GM06990 (cell line): ENCODE measurements around the gene BAZ1B.
"Not testable (repeated sequence)": the region's sequence is repeated elsewhere in the genome, so short reads cannot be mapped to it uniquely, and the experiment has no call there.

Experiments used
- DNase-seq: peaks from one replicate; pipeline ENCODE4 v3.0.0-alpha.2; 2011; ENCODE audit not compliant: insufficient read length; ENCODE audit errors: extremely low read depth
- H3K27me3 ChIP-seq: replicated peaks from 2 replicates; pipeline ENCODE4 v1.6.0; 2011; ENCODE audit warnings: low read length; ENCODE audit not compliant: control insufficient read depth, insufficient read depth
- H3K36me3 ChIP-seq: 2 replicates; pipeline ENCODE4 v1.5.1; 2011; ENCODE audit warnings: low read length; ENCODE audit not compliant: control insufficient read depth, insufficient read depth
- H3K4me3 ChIP-seq: replicated peaks from 2 replicates; pipeline ENCODE4 v1.5.1; 2011; ENCODE audit warnings: low read depth, mild to moderate bottlenecking, control low read depth, low read length
- TF ChIP-seq, protein P1 (sequence below): IDR thresholded peaks from 2 replicates; pipeline ENCODE4 v1.5.1; 2011; ENCODE audit warnings: low read length, control low read depth, mild to moderate bottlenecking, inconsistent platforms; ENCODE audit not compliant: insufficient read depth, poor library complexity, severe bottlenecking

BAZ1B gene

DNA sequence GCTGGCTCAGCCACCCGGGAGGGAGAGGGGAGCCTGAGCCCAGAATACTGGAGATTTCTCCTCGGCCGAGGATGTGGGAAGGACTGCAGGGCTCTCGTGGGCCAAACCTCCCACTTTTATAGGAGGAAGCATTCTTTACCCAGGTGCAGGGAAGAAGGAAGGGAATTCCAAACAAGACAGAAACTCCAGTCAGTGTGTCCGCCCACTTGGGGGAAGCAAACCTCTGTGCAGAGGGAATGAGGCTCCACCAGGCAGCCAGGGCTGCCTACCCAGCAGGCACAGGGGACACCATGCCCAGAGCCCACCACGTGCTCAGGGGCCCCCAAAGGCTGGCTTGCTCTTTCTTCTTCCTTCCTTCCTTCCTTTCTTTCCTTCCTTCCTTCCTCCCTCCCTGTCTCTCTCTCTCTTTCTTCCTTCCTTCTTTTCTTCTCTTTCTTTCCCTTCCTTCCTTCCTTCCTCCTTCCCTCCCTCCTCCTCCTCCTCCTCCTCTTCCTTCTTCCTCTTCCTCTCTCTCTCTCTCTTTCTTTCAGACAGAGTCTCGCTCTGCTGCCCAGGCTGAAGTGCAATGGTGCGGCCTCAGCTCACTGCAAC lies 103.9 kb downstream of the BAZ1B start:
- TF ChIP-seq, protein P1, sequence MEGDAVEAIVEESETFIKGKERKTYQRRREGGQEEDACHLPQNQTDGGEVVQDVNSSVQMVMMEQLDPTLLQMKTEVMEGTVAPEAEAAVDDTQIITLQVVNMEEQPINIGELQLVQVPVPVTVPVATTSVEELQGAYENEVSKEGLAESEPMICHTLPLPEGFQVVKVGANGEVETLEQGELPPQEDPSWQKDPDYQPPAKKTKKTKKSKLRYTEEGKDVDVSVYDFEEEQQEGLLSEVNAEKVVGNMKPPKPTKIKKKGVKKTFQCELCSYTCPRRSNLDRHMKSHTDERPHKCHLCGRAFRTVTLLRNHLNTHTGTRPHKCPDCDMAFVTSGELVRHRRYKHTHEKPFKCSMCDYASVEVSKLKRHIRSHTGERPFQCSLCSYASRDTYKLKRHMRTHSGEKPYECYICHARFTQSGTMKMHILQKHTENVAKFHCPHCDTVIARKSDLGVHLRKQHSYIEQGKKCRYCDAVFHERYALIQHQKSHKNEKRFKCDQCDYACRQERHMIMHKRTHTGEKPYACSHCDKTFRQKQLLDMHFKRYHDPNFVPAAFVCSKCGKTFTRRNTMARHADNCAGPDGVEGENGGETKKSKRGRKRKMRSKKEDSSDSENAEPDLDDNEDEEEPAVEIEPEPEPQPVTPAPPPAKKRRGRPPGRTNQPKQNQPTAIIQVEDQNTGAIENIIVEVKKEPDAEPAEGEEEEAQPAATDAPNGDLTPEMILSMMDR, result no peak
- Histone ChIP-seq H3K27me3 (no peaks in the 10 kb centered on the region), H3K36me3 (no peaks in the 10 kb centered on the region), H3K4me3 (no peak overlapping the region)
- no peak for DNase-seq

DNA sequence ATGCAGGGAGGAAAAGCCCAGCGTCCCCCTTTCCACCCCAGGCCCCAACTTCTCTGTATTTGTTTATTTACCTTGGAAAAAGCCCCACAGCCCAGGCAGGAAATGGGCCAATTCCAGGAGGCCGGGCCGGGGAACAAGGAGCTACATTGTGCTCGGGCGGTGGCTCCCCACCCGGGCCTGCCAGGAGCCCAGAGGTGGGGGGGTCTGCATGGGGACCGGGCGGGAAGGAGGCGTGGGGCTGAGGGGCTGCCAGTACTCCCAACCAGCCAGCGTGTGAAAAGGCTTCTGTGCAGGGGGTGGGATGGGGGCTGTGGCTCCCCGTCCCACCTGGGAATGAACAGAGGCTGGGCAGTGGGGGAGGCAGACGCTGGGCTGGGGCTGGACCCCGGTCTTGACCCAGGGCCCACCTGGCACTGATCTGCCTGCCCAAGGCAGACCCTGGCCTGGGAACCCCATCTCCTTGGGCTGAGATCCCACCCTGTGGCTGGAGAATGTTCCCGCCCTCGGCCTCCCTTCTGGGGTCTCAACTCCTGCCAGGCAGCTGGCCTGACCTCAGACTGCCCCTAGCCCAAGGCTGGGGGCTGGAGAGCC lies 111.5 kb downstream of the BAZ1B start:
- H3K36me3 ChIP-seq, DNase-seq, H3K27me3 ChIP-seq, H3K4me3 ChIP-seq: not testable (repeated sequence)

DNA sequence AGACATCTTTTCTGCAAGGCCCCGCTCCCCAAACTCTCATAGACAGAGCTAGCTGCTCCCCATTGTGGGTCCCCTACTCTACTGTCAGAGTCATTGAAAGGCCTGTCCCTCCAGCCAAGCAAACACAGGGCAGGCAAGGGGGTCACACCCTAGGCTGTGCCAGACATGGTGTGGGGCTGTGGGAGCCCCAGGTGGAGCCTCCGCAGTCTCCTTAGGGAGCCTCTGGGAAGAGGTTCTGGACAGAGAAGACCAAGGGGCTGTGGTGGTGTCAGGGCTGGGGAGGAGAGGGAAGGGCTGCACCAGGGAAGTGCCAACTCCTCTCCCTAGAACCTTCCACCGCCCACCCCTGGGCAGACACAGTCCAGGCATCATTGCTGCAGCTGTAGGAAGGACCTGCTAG lies 117.2 kb downstream of the BAZ1B start:
- not testable (repeated sequence) for DNase-seq, H3K27me3 ChIP-seq, H3K4me3 ChIP-seq, H3K36me3 ChIP-seq

DNA sequence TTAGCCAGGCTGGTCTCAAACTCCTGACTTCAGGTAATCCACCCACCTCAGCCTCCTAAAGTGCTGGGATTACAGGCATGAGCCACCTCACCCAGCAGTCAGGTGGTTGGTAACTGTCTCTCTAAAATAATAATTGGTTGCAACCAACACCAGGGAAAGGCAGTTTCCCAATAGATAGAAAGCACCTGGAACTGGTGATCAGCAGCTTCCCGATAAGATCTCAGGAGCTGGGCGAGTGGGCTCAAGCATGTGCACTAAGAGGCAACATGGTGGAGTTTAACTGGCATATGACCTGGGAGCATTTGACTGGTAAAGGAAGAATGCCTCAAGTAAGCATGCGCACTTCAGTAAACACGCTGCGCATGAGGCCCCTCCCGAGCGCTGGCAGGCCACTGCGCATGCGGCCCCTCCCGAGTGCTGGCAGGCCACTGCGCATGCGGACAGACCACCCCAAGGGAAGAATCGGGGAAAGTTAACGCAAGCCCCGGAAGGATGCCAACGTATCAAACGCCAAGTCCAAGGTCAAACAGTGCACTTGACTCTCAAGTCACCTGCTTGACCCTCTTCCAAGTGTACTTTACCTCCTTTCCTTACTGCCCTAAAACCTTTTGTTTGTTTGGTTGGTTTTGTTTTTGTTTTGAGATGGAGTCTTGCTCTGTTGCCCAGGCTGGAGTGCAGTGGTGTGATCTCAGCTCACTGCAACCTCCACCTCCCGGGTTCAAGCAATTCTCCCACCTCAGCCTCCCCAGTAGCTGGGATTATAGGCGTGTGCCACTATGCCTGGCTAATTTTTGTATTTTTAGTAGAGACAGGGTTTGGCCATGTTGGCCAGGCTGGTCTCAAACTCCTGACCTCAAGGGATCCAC lies 122.7 kb downstream of the BAZ1B start:
- not testable (repeated sequence) for H3K4me3 ChIP-seq, H3K36me3 ChIP-seq, H3K27me3 ChIP-seq, DNase-seq

DNA sequence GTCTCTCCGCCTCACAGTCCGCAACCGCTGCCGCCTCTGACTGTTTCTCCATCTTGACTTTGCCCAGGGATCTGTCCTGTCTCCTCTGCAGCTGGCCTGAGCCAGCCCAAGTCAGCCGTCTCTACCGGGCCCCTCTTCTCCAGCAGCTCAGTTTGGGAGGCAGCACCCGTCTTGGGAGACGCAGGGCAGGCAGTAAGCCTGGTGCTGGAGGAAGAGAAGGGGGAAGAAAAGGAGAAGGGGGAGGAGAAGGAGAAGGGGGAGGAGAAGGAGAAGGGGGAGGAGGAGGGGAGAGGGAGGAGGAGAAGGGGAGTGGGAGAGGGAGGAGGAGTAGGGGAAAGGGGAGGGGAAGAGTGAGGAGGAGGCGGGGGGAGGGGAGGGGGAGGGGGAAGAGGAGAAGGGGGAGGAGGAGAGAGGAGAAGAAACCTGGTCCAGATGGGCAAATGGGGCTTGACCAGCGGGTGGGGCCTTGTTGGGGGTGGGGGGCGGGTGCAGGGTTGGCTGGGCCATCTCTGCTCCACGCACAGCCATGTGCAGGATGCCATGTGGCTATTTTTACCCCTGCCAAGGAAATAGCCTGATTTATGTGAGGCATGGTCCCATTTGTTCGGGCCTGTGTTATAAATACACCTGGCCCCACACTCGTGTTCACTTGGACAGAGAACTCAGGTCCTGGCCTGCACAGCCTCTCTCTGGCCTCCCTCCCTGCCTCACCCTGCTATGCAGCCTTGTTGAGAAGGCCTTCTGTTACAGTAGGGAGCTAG lies 124.4 kb downstream of the BAZ1B start:
- TF ChIP-seq, protein P1, result no peak
- H3K27me3 ChIP-seq, result no peaks in the 10 kb centered on the region; the same call in 1 of the 2 replicates
- no peaks in the 10 kb centered on the region for H3K36me3 ChIP-seq
- no peak overlapping the region for H3K4me3 ChIP-seq
- DNase-seq, result no peak

DNA sequence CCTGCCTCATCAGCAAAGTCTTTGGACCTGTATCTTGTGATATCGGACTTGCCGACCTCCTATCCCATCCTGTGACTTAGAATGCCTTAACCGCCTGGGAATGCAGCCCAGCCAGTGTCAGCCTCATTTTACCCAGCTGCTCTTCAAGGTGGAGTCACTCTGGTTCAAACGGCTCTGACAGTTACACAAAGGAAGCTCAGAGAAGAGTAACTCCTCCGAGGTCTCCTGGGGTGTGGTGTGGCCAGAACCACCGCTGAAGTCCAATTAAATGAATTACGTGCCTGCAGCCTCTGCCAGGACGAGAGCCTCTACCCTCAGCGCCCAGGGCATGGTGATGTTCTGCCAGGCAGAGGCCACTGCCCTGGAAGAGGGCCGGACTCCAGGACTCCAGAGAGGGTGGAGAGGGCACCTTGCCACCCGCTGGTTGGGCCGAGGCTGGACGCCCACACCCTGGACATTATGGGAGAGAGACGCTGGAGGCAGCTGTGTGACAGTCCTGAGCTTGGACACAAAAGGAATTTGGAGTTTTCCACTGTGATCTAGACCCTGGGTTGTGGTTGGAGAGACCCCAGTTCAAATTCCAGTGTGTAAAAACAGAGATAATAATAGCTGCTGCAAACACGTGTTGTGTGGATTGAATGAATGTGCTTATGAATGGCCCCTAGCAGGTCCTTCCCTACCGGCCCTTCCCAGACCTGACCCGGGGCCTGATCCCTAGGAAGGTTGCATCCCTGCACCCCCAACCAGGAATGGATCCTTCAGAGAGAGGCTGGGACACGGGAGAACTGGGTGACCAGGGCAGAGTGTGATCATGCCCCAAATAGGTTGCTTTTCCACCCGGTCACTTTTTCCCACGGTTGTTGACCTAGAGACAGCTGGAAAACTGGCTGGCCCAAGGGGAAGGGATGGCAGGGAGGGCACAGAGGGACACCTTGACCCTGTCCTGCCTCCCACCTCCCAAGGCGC lies 126.3 kb downstream of the BAZ1B start:
- Histone ChIP-seq H3K27me3 (no peaks in the 10 kb centered on the region; the same call in none of the 2 replicates), H3K4me3 (no peak overlapping the region), H3K36me3 (no peaks in the 10 kb centered on the region)
- no peak for DNase-seq
- TF ChIP-seq, protein P1, result no peak
